H1 (cell line): ENCODE measurements around the gene ADAMTS20. TPM values are rescaled to one million over a fixed set of nuclear protein-coding genes. Genes with fewer than 3 reads are reported as not detected.

Experiments
- CTCF ChIA-PET: fragments of 300-600 bp; sonication (Branson Sonifier 250); formaldehyde crosslinking; loops from one replicate; lab custom pipeline; 2021; ENCODE audit not compliant: partially characterized antibody; lab: Charles Lee
- POLR2A ChIA-PET: fragments of 300-600 bp; sonication (Branson Sonifier 250); formaldehyde crosslinking; loops from one replicate; lab custom pipeline; 2021; ENCODE audit warnings: inconsistent platforms; ENCODE audit not compliant: partially characterized antibody; lab: Charles Lee
- DNase-seq, 2 experiments: peaks; one replicate each; pipeline versions ENCODE4 v3.0.0 to v3.0.0-alpha.2; 2010 to 2022; ENCODE audit warnings: low spot score in 2 of 2, low read depth in 1 of 2, mixed read lengths in 1 of 2
- FAIRE-seq: peaks from 2 replicates; lab custom pipeline; 2011; peaks lifted over from hg19 to GRCh38; lab: Jason Lieb, UNC
- H2AFZ ChIP-seq: 2 replicates; pipeline ENCODE4 v1.8.1; 2012; ENCODE audit warnings: low read length, inconsistent platforms
- H2AK5ac ChIP-seq: 2 replicates; pipeline ENCODE4 v1.6.1; 2013; ENCODE audit warnings: low read depth, low read length
- H2BK120ac ChIP-seq: replicated peaks from 2 replicates; pipeline ENCODE3; 2013; ENCODE audit warnings: low read depth, low read length, inconsistent platforms
- H2BK12ac ChIP-seq: 2 replicates; pipeline ENCODE4 v1.6.1; 2013; ENCODE audit warnings: low read depth, low read length
- H2BK15ac ChIP-seq: 2 replicates; pipeline ENCODE4 v1.6.1; 2013; ENCODE audit warnings: low read length
- H2BK20ac ChIP-seq: 2 replicates; pipeline ENCODE4 v1.6.1; 2013; ENCODE audit warnings: low read length
- H2BK5ac ChIP-seq: 2 replicates; pipeline ENCODE4 v1.6.1; 2013; ENCODE audit warnings: low read depth, low read length
- H3K14ac ChIP-seq: 2 replicates; pipeline ENCODE4 v1.6.1; 2013; ENCODE audit warnings: inconsistent platforms; ENCODE audit not compliant: insufficient read length
- H3K18ac ChIP-seq: 2 replicates; pipeline ENCODE4 v1.6.1; 2013; ENCODE audit warnings: low read length; ENCODE audit errors: extremely low read depth
- H3K23ac ChIP-seq: 2 replicates; pipeline ENCODE4 v1.6.1; 2013; ENCODE audit warnings: inconsistent platforms; ENCODE audit not compliant: insufficient read length
- H3K23me2 ChIP-seq: 2 replicates; pipeline ENCODE4 v1.6.1; 2013; ENCODE audit warnings: low read depth, low read length
- H3K27ac ChIP-seq: 2 replicates; pipeline ENCODE4 v1.6.1; 2011; ENCODE audit warnings: low read depth, low read length, inconsistent platforms
- H3K27me3 ChIP-seq, 4 experiments: replicated peaks in 1 of 4; 1 replicate in 1 of 4; 2 replicates in 3 of 4; pipeline versions ENCODE4 v1.6.1 to v1.8.1; 2011 to 2013; ENCODE audit warnings: low read length in 3 of 4, mild to moderate bottlenecking in 3 of 4, inconsistent platforms in 2 of 4, mixed read lengths in 2 of 4, moderate library complexity in 1 of 4; ENCODE audit not compliant: control insufficient read depth in 3 of 4, insufficient read depth in 3 of 4; ENCODE audit errors: extremely low read depth in 1 of 4
- H3K36me3 ChIP-seq, 4 experiments: 2 replicates each; pipeline versions ENCODE4 v1.6.1 to v1.8.1; 2011 to 2013; ENCODE audit warnings: mild to moderate bottlenecking in 4 of 4, low read length in 3 of 4, moderate library complexity in 2 of 4, control low read depth in 1 of 4, inconsistent platforms in 1 of 4; ENCODE audit not compliant: insufficient read depth in 4 of 4, control insufficient read depth in 2 of 4
- H3K4ac ChIP-seq: replicated peaks from 2 replicates; pipeline ENCODE3; 2013; ENCODE audit warnings: low read length, low read depth, mixed read lengths, inconsistent platforms; ENCODE audit not compliant: insufficient read length
- H3K4me1 ChIP-seq, 4 experiments: replicated peaks in 1 of 4; 1 replicate in 1 of 4; 2 replicates in 3 of 4; pipeline versions ENCODE4 v1.6.1 to v1.8.1; 2011 to 2013; ENCODE audit warnings: low read length in 3 of 4, inconsistent platforms in 2 of 4, mixed read lengths in 1 of 4; ENCODE audit not compliant: insufficient read depth in 4 of 4, control insufficient read depth in 3 of 4
- H3K4me2 ChIP-seq, 2 experiments: 2 replicates each; pipeline versions ENCODE4 v1.6.1 to v1.8.1; 2011 to 2013; ENCODE audit warnings: low read depth in 2 of 2, low read length in 2 of 2, control low read depth in 1 of 2, inconsistent platforms in 1 of 2, mild to moderate bottlenecking in 1 of 2; ENCODE audit not compliant: insufficient read depth in 1 of 2
- H3K4me3 ChIP-seq, 4 experiments: fragments of 200-600, 300-600 bp in 1 of 4; sonication (generic), shearing (Covaris generic), sonication (Bioruptor Twin) in 1 of 4; 2 replicates each; pipeline versions ENCODE4 v1.5.1 to v1.8.1; 2011 to 2016; ENCODE audit warnings: low read length in 4 of 4, low read depth in 3 of 4, control low read depth in 2 of 4, inconsistent platforms in 2 of 4, mild to moderate bottlenecking in 2 of 4, mixed read lengths in 1 of 4, moderate library complexity in 1 of 4; ENCODE audit not compliant: insufficient read depth in 2 of 4; ENCODE audit errors: extremely low read depth in 1 of 4
- H3K56ac ChIP-seq: replicated peaks from 2 replicates; pipeline ENCODE3; 2013; ENCODE audit warnings: low read depth, mild to moderate bottlenecking, mixed read lengths, low read length, inconsistent platforms; ENCODE audit not compliant: insufficient read length
- H3K79me1 ChIP-seq: 2 replicates; pipeline ENCODE4 v1.6.1; 2013; ENCODE audit warnings: low read depth, low read length, control low read depth
- H3K79me2 ChIP-seq, 2 experiments: 2 replicates each; pipeline versions ENCODE4 v1.6.1 to v1.8.1; 2012 to 2013; ENCODE audit warnings: low read length in 2 of 2, mild to moderate bottlenecking in 2 of 2, inconsistent platforms in 1 of 2; ENCODE audit not compliant: insufficient read depth in 2 of 2, control insufficient read depth in 1 of 2
- H3K9ac ChIP-seq, 4 experiments: replicated peaks in 1 of 4; 1 replicate in 1 of 4; 2 replicates in 3 of 4; pipeline versions ENCODE4 v1.6.1 to v1.8.1; 2011 to 2013; ENCODE audit warnings: low read depth in 3 of 4, low read length in 3 of 4, control low read depth in 2 of 4, mild to moderate bottlenecking in 2 of 4, moderate library complexity in 2 of 4, inconsistent platforms in 1 of 4; ENCODE audit errors: extremely low read depth in 1 of 4
- H3K9me3 ChIP-seq, 2 experiments: 2 replicates each; pipeline versions ENCODE4 v1.6.1 to v1.8.1; 2012 to 2013; ENCODE audit warnings: mild to moderate bottlenecking in 2 of 2, moderate library complexity in 2 of 2, control low read depth in 1 of 2, inconsistent platforms in 1 of 2, low read depth in 1 of 2, low read length in 1 of 2, mixed read lengths in 1 of 2; ENCODE audit not compliant: insufficient read depth in 2 of 2
- H4K20me1 ChIP-seq, 2 experiments: replicated peaks in 1 of 2; 2 replicates each; pipeline versions ENCODE3 to v1.8.1; 2011 to 2013; ENCODE audit warnings: inconsistent platforms in 2 of 2, low read length in 2 of 2, mild to moderate bottlenecking in 1 of 2; ENCODE audit not compliant: insufficient read depth in 2 of 2, control insufficient read depth in 1 of 2
- H4K5ac ChIP-seq: 2 replicates; pipeline ENCODE4 v1.6.1; 2013; ENCODE audit warnings: low read length, low read depth, mixed read lengths, inconsistent platforms; ENCODE audit not compliant: insufficient read length
- H4K8ac ChIP-seq: 2 replicates; pipeline ENCODE4 v1.8.0; 2013; ENCODE audit warnings: mild to moderate bottlenecking, moderate library complexity, low read length, inconsistent platforms; ENCODE audit not compliant: insufficient read depth; ENCODE audit errors: extremely low read depth
- H4K91ac ChIP-seq: replicated peaks from 2 replicates; pipeline ENCODE3; 2013; ENCODE audit warnings: low read length, mixed read lengths, inconsistent platforms; ENCODE audit not compliant: insufficient read length
- BACH1 ChIP-seq: IDR thresholded peaks from 2 replicates; pipeline ENCODE4 v1.6.1; 2012; ENCODE audit warnings: low read length, improper control_type of control experiment
- CTBP2 ChIP-seq: IDR thresholded peaks from 2 replicates; pipeline ENCODE4 v1.7.0; 2011; ENCODE audit warnings: borderline replicate concordance, mild to moderate bottlenecking, moderate library complexity, mixed read lengths, low read length; ENCODE audit not compliant: insufficient read depth, insufficient read length
- CTCF ChIP-seq, 3 experiments: IDR thresholded peaks; 1 replicate in 2 of 3; 2 replicates in 1 of 3; pipeline versions ENCODE4 v1.5.1 to v1.6.1; 2011; ENCODE audit warnings: low read length in 3 of 3, mild to moderate bottlenecking in 3 of 3, inconsistent platforms in 2 of 3, low read depth in 1 of 3, moderate library complexity in 1 of 3; ENCODE audit not compliant: insufficient read depth in 1 of 3; ENCODE audit errors: control extremely low read depth in 1 of 3
- JUND ChIP-seq: IDR thresholded peaks from 2 replicates; pipeline ENCODE4 v1.6.1; 2011; ENCODE audit warnings: mild to moderate bottlenecking, improper control_type of control experiment, low read length
- RAD21 ChIP-seq, 2 experiments: IDR thresholded peaks in 1 of 2; conservative IDR thresholded peaks in 1 of 2; 2 replicates each; pipeline ENCODE4 v1.6.1; 2011; ENCODE audit warnings: low read depth in 2 of 2, low read length in 2 of 2, improper control_type of control experiment in 1 of 2, inconsistent platforms in 1 of 2, mild to moderate bottlenecking in 1 of 2, moderate library complexity in 1 of 2
- SIN3A ChIP-seq, 2 experiments: IDR thresholded peaks in 1 of 2; conservative IDR thresholded peaks in 1 of 2; 2 replicates each; pipeline ENCODE4 v1.6.1; 2011 to 2012; ENCODE audit warnings: low read length in 2 of 2, improper control_type of control experiment in 1 of 2, low read depth in 1 of 2, mild to moderate bottlenecking in 1 of 2
- SRF ChIP-seq: IDR thresholded peaks from 2 replicates; pipeline ENCODE4 v1.6.1; 2011; ENCODE audit warnings: mild to moderate bottlenecking, low read depth, low read length, moderate library complexity
- TAF1 ChIP-seq: IDR thresholded peaks from 2 replicates; pipeline ENCODE4 v1.6.1; 2011; ENCODE audit warnings: mild to moderate bottlenecking, low read depth, low read length
- polyA plus RNA-seq, 7 experiments: library from polyadenylated mRNA; depleted of rRNA in 3 of 7; stranded (reverse) in 5 of 7; unstranded in 2 of 7; fragments of >200 nt in 5 of 7; fragments of 200-250 nt in 2 of 7; gene quantifications; 1 replicate in 5 of 7; 2 replicates in 1 of 7; 4 replicates in 1 of 7; pipeline versions ENCODE4 v1.2.1 to v1.2.3, GENCODE V29; 2011 to 2013; ENCODE audit warnings: missing spikeins in 2 of 7, mixed read lengths in 2 of 7
- total RNA-seq: library from RNA; stranded (reverse); fragmentation: NEBNext Ultra II Directional; extraction: Animal tissue kit (Norgen Biotek cat#: 25700); gene quantifications from 2 replicates; pipeline ENCODE4 v1.2.1, GENCODE V29; 2021

The ADAMTS20 gene
- total and polyA plus RNA-seq, 2 of the 8 experiments (the other 6 are each of a cell fraction or from before 2014, with no cell fraction given) = 2.9 to 5.1 TPM

- no peak overlapping the region for H3K27ac ChIP-seq
- H3K4me2 ChIP-seq = peak overlapping the region in 1 of 2 experiments; percentile 10; a peak in 1 of 4 replicates
- H2AFZ ChIP-seq = no peak overlapping the region
- H3K4me3 ChIP-seq = no peak overlapping the region
- H2BK12ac ChIP-seq = no peak overlapping the region
- H4K8ac ChIP-seq = no peak overlapping the region
- no peak overlapping the region for H3K14ac ChIP-seq
- no peak overlapping the region for H3K9ac ChIP-seq
- FAIRE-seq (peak; percentile 93), DNase-seq (peak in 1 of 2 experiments; percentile 2)
- POLR2A ChIA-PET = no interaction called here
- no peak overlapping the region for H4K5ac ChIP-seq
- H4K20me1 ChIP-seq = no peaks in the 10 kb centered on the region
- CTCF ChIA-PET = interaction anchor here (0.6 to 2.4 kb wide), 19 partner anchors 9 to 1110 kb away, joined by 3 to 7 read pairs (median 3); no protein-coding TSS in a partner anchor
- H3K56ac ChIP-seq = no peak overlapping the region
- no peaks in the 10 kb centered on the region for H3K79me2 ChIP-seq
- no peak overlapping the region for H2BK15ac ChIP-seq
- H2BK20ac ChIP-seq = no peak overlapping the region
- H2BK120ac ChIP-seq = no peak overlapping the region
- no peaks in the 10 kb centered on the region for H3K36me3 ChIP-seq
- H3K23ac ChIP-seq = no peak overlapping the region
- no peak overlapping the region for H4K91ac ChIP-seq
- no peak overlapping the region for H2AK5ac ChIP-seq
- no peaks in the 10 kb centered on the region for H3K27me3 ChIP-seq
- peaks cover 0 to 5% (median 0%) of the 10 kb centered on the region in 4 experiments; a peak in 2 of 7 replicates for H3K4me1 ChIP-seq
- no peak overlapping the region for H3K4ac ChIP-seq
- H3K79me1 ChIP-seq = no peaks in the 10 kb centered on the region
- H3K18ac ChIP-seq = no peak overlapping the region
- H3K23me2 ChIP-seq = no peaks in the 10 kb centered on the region
- no peak overlapping the region for H2BK5ac ChIP-seq
- peaks cover 1 to 4% of the 10 kb centered on the region in 2 experiments; a peak in 1 of 4 replicates for H3K9me3 ChIP-seq
- TF ChIP-seq JUND = 0 out of 2 replicates have a peak, but pooled peaks have one; percentile 49
- peak; percentile 96 to 97 for TF ChIP-seq RAD21 (IDR thresholded peaks at IDR 0.05 in 1 of 2, conservative IDR thresholded peaks at IDR 0.05 in 1 of 2; ENCODE audit: low read depth in 2 of 2, low read length in 2 of 2)
- no peak for TF ChIP-seq CTBP2
- TF ChIP-seq CTCF (IDR thresholded peaks at IDR 0.05; ENCODE audit: control extremely low read depth in 1 of 3, insufficient read depth in 1 of 3, low read depth in 1 of 3, low read length in 3 of 3) = peak in 2 of 3 experiments; percentile 68 to 82; a peak in 3 of 4 replicates
- no peak for TF ChIP-seq BACH1
- TF ChIP-seq SRF = no peak
- no peak for TF ChIP-seq TAF1
- no peak for TF ChIP-seq SIN3A (conservative IDR thresholded peaks at IDR 0.05 in 1 of 2, IDR thresholded peaks at IDR 0.05 in 1 of 2; ENCODE audit: low read depth in 1 of 2, low read length in 2 of 2)
These were observed 213.0 kb downstream of the ADAMTS20 start for GRCh38 chr12:43338848-43339526.
